H9 (cell line): ENCODE results near the gene FAT2. TPM values are rescaled to one million over a fixed set of nuclear protein-coding genes. Genes with fewer than 3 reads are reported as not detected.

Experiments
- DNase-seq: peaks from one replicate; pipeline ENCODE4 v3.0.0-alpha.2; 2017
- H2AFZ ChIP-seq: one replicate; pipeline ENCODE4 v1.6.1; 2013; ENCODE audit warnings: mild to moderate bottlenecking, low read length, control low read depth, moderate library complexity
- H2AK5ac ChIP-seq: 2 replicates; pipeline ENCODE4 v1.6.1; 2013; ENCODE audit warnings: low read length, control low read depth, mixed read lengths; ENCODE audit not compliant: insufficient read length
- H2BK120ac ChIP-seq: one replicate; pipeline ENCODE4 v1.6.1; 2013; ENCODE audit warnings: low read depth, mild to moderate bottlenecking, low read length, control low read depth, inconsistent platforms; ENCODE audit not compliant: poor library complexity, severe bottlenecking
- H2BK12ac ChIP-seq: 2 replicates; pipeline ENCODE4 v1.6.1; 2013; ENCODE audit warnings: low read length, control low read depth, mixed read lengths, low read depth; ENCODE audit not compliant: insufficient read length
- H2BK15ac ChIP-seq: 2 replicates; pipeline ENCODE4 v1.6.1; 2013; ENCODE audit warnings: low read depth, low read length, control low read depth
- H2BK20ac ChIP-seq: one replicate; pipeline ENCODE4 v1.6.1; 2013; ENCODE audit warnings: low read depth, mild to moderate bottlenecking, low read length, control low read depth, inconsistent platforms; ENCODE audit not compliant: poor library complexity, severe bottlenecking
- H2BK5ac ChIP-seq: 2 replicates; pipeline ENCODE4 v1.6.1; 2013; ENCODE audit warnings: low read length, control low read depth, mixed read lengths; ENCODE audit not compliant: insufficient read length
- H3K14ac ChIP-seq: 2 replicates; pipeline ENCODE4 v1.6.1; 2013; ENCODE audit warnings: low read length, control low read depth; ENCODE audit not compliant: insufficient read depth
- H3K18ac ChIP-seq: 2 replicates; pipeline ENCODE4 v1.6.1; 2013; ENCODE audit warnings: low read depth, mild to moderate bottlenecking, mixed read lengths, low read length, control low read depth; ENCODE audit not compliant: insufficient read length
- H3K23ac ChIP-seq: 2 replicates; pipeline ENCODE4 v1.6.1; 2013; ENCODE audit warnings: low read length, control low read depth, mixed read lengths, low read depth; ENCODE audit not compliant: insufficient read length
- H3K23me2 ChIP-seq: 2 replicates; pipeline ENCODE4 v1.6.1; 2013; ENCODE audit warnings: low read depth, mild to moderate bottlenecking, mixed read lengths, low read length, control low read depth; ENCODE audit not compliant: insufficient read length, poor library complexity, severe bottlenecking
- H3K27ac ChIP-seq: 2 replicates; pipeline ENCODE4 v1.5.1; 2013; ENCODE audit warnings: low read length, control low read depth, mixed read lengths, low read depth; ENCODE audit not compliant: insufficient read length
- H3K27me3 ChIP-seq: 2 replicates; pipeline ENCODE4 v1.6.1; 2013; ENCODE audit warnings: low read length, control low read depth, inconsistent platforms; ENCODE audit not compliant: insufficient read depth
- H3K4ac ChIP-seq: 2 replicates; pipeline ENCODE4 v1.6.1; 2013; ENCODE audit warnings: low read depth, mild to moderate bottlenecking, control low read depth, inconsistent platforms, low read length, moderate library complexity
- H3K4me1 ChIP-seq: 2 replicates; pipeline ENCODE4 v1.6.1; 2013; ENCODE audit warnings: low read length, control low read depth, inconsistent platforms; ENCODE audit not compliant: insufficient read depth
- H3K4me2 ChIP-seq: 2 replicates; pipeline ENCODE4 v1.6.1; 2013; ENCODE audit warnings: low read length, control low read depth, mixed read lengths; ENCODE audit not compliant: insufficient read length, insufficient read depth
- H3K56ac ChIP-seq: 2 replicates; pipeline ENCODE4 v1.6.1; 2013; ENCODE audit warnings: low read depth, mild to moderate bottlenecking, mixed read lengths, low read length, control low read depth; ENCODE audit not compliant: insufficient read length
- H3K79me1 ChIP-seq: 2 replicates; pipeline ENCODE4 v1.6.1; 2013; ENCODE audit warnings: low read depth, mild to moderate bottlenecking, moderate library complexity, low read length, control low read depth, inconsistent platforms; ENCODE audit not compliant: insufficient read depth, poor library complexity, severe bottlenecking
- H3K79me2 ChIP-seq: 2 replicates; pipeline ENCODE4 v1.6.1; 2013; ENCODE audit warnings: low read length, control low read depth, inconsistent platforms; ENCODE audit not compliant: insufficient read depth
- H3K9ac ChIP-seq: 2 replicates; pipeline ENCODE4 v1.6.1; 2013; ENCODE audit warnings: low read length, control low read depth, mixed read lengths; ENCODE audit not compliant: insufficient read length; ENCODE audit errors: extremely low read depth
- H3K9me3 ChIP-seq: one replicate; pipeline ENCODE4 v1.6.1; 2013; ENCODE audit warnings: low read depth, low read length, inconsistent platforms; ENCODE audit not compliant: control insufficient read depth
- H3T11ph ChIP-seq: one replicate; pipeline ENCODE4 v1.6.1; 2013; ENCODE audit warnings: mild to moderate bottlenecking, low read length, control low read depth, inconsistent platforms
- H4K20me1 ChIP-seq: one replicate; pipeline ENCODE4 v1.6.1; 2013; ENCODE audit not compliant: control insufficient read depth, insufficient read length, insufficient read depth
- H4K5ac ChIP-seq: 2 replicates; pipeline ENCODE4 v1.6.1; 2013; ENCODE audit warnings: low read depth, mild to moderate bottlenecking, mixed read lengths, low read length, control low read depth; ENCODE audit not compliant: insufficient read length
- H4K8ac ChIP-seq: replicated peaks from 2 replicates; pipeline ENCODE4 v1.6.1; 2013; ENCODE audit warnings: low read length, control low read depth, mixed read lengths, low read depth; ENCODE audit not compliant: insufficient read length
- H4K91ac ChIP-seq: 2 replicates; pipeline ENCODE4 v1.6.1; 2013; ENCODE audit warnings: low read depth, mild to moderate bottlenecking, moderate library complexity, mixed read lengths, low read length, control low read depth; ENCODE audit not compliant: insufficient read length
- H3K27ac Mint-ChIP-seq, 3 experiments: 2 replicates in 2 of 3; 3 replicates in 1 of 3; pipeline ENCODE4 v1.8.0; 2020 to 2021; ENCODE audit warnings: mixed read lengths in 3 of 3, mild to moderate bottlenecking in 1 of 3, moderate library complexity in 1 of 3
- H3K27me3 Mint-ChIP-seq: 2 replicates; pipeline ENCODE4 v1.8.0; 2021; ENCODE audit warnings: low read depth, mild to moderate bottlenecking, moderate library complexity, mixed read lengths
- H3K36me3 Mint-ChIP-seq, 3 experiments: 2 replicates in 2 of 3; 3 replicates in 1 of 3; pipeline ENCODE4 v1.8.0; 2020 to 2021; ENCODE audit warnings: low read depth in 3 of 3, mixed read lengths in 3 of 3; ENCODE audit not compliant: insufficient read depth in 1 of 3
- H3K4me1 Mint-ChIP-seq, 2 experiments: 2 replicates each; pipeline ENCODE4 v1.8.0; 2020; ENCODE audit warnings: mixed read lengths in 2 of 2
- H3K4me3 Mint-ChIP-seq, 2 experiments: 2 replicates in 1 of 2; 3 replicates in 1 of 2; pipeline ENCODE4 v1.8.0; 2020 to 2021; ENCODE audit warnings: mild to moderate bottlenecking in 2 of 2, mixed read lengths in 2 of 2, moderate library complexity in 1 of 2
- H3K9me3 Mint-ChIP-seq, 2 experiments: 2 replicates in 1 of 2; 3 replicates in 1 of 2; pipeline ENCODE4 v1.8.0; 2020; ENCODE audit warnings: mild to moderate bottlenecking in 2 of 2, mixed read lengths in 2 of 2, moderate library complexity in 1 of 2
- WGBS: extraction: QIAGEN DNeasy Blood & Tissue Kit; methylation state at CpG from one replicate; pipeline ENCODE4 v1.1.7; 2013; ENCODE audit warnings: missing lambda C conversion rate, low lambda C conversion rate, mixed read lengths; ENCODE audit not compliant: insufficient read length; ENCODE audit errors: extremely low coverage; 5-methylcytosine and 5-hydroxymethylcytosine counted together
- total RNA-seq: library from RNA; stranded (reverse); gene quantifications from 2 replicates; pipeline ENCODE4 v1.2.1, GENCODE V29; 2021
- TF ChIP-seq, protein P1 (sequence below): fragments of 200-600 bp; sonication (generic); conservative IDR thresholded peaks from 3 replicates; pipeline ENCODE4 v1.8.0; 2021; ENCODE audit warnings: antibody characterized with exemption, mild to moderate bottlenecking

The FAT2 gene
- total RNA-seq, 1 experiment from 2014 or later: 0.15 TPM

DNA sequence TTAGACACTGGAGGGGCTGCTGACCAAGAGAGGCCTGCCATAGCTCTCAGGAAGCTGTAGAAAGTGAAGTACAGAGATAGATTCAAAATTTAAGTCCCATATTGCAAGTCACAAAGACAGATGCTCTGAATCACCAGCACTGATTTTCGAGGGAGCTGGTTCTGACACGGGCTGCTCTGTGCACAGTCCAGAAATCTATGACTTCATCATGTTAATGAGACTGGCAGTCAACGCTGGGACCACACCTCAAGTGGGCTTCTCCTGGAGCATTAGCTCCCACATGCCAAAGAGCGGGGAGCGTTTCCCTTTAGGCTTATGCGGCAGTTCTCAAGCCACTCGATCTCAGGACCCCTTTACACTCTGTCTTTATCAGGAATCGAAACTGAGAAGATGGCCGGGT, 34.2 kb upstream of the FAT2 start:
- Histone ChIP-seq H2BK120ac (no peak overlapping the region), H3K79me2 (no peaks in the 10 kb centered on the region), H3K56ac (no peak overlapping the region), H3K9ac (no peak overlapping the region), H4K20me1 (no peaks in the 10 kb centered on the region), H3T11ph (no peak overlapping the region), H3K79me1 (no peaks in the 10 kb centered on the region), H3K9me3 (no peaks in the 10 kb centered on the region), H2BK12ac (no peak overlapping the region), H3K27me3 (no peaks in the 10 kb centered on the region), H2AFZ (no peak overlapping the region), H3K4me2 (no peak overlapping the region), H2BK15ac (no peak overlapping the region), H3K4ac (no peak overlapping the region), H4K8ac (no peak overlapping the region), H3K27ac (no peak overlapping the region), H3K23ac (no peak overlapping the region), H3K23me2 (no peaks in the 10 kb centered on the region), H4K91ac (no peak overlapping the region), H4K5ac (no peak overlapping the region), H2BK20ac (no peak overlapping the region), H3K14ac (no peak overlapping the region), H3K4me1 (peaks cover 2% of the 10 kb centered on the region; the same call in 1 of the 2 replicates), H2AK5ac (no peak overlapping the region), H3K18ac (no peak overlapping the region), H2BK5ac (no peak overlapping the region)
- no peaks in the 10 kb centered on the region for H3K36me3 Mint-ChIP-seq
- WGBS: no CpG with 5 or more reads among the region's 9 CpGs
- H3K4me1 Mint-ChIP-seq: peaks cover 28 to 29% of the 10 kb centered on the region in 2 experiments
- DNase-seq: no peak
- no peak overlapping the region for H3K27ac Mint-ChIP-seq
- TF ChIP-seq, protein P1, sequence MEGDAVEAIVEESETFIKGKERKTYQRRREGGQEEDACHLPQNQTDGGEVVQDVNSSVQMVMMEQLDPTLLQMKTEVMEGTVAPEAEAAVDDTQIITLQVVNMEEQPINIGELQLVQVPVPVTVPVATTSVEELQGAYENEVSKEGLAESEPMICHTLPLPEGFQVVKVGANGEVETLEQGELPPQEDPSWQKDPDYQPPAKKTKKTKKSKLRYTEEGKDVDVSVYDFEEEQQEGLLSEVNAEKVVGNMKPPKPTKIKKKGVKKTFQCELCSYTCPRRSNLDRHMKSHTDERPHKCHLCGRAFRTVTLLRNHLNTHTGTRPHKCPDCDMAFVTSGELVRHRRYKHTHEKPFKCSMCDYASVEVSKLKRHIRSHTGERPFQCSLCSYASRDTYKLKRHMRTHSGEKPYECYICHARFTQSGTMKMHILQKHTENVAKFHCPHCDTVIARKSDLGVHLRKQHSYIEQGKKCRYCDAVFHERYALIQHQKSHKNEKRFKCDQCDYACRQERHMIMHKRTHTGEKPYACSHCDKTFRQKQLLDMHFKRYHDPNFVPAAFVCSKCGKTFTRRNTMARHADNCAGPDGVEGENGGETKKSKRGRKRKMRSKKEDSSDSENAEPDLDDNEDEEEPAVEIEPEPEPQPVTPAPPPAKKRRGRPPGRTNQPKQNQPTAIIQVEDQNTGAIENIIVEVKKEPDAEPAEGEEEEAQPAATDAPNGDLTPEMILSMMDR: no peak
- no peak overlapping the region for H3K4me3 Mint-ChIP-seq
- peaks cover 4% of the 10 kb centered on the region; the same call in 1 of the 2 replicates for H3K27me3 Mint-ChIP-seq
- no peaks in the 10 kb centered on the region for H3K9me3 Mint-ChIP-seq
